GM21717 (cell line): Measurements from ENCODE around the gene ARIH1.

Source experiments
- ATAC-seq: cut with Tn5 transposase; IDR thresholded peaks from one replicate; pipeline ENCODE4 v1.9.1; 2021; ENCODE audit warnings: mild to moderate bottlenecking, moderate library complexity; ENCODE audit not compliant: unreplicated experiment

ARIH1 gene

GRCh38 chr15:72536506-72536905, 62.4 kb downstream of the ARIH1 start:
- ATAC-seq: no peak

- no peak for ATAC-seq
Measured at GRCh38 chr15:72538931-72539330, 64.8 kb downstream of the ARIH1 start.

DNA sequence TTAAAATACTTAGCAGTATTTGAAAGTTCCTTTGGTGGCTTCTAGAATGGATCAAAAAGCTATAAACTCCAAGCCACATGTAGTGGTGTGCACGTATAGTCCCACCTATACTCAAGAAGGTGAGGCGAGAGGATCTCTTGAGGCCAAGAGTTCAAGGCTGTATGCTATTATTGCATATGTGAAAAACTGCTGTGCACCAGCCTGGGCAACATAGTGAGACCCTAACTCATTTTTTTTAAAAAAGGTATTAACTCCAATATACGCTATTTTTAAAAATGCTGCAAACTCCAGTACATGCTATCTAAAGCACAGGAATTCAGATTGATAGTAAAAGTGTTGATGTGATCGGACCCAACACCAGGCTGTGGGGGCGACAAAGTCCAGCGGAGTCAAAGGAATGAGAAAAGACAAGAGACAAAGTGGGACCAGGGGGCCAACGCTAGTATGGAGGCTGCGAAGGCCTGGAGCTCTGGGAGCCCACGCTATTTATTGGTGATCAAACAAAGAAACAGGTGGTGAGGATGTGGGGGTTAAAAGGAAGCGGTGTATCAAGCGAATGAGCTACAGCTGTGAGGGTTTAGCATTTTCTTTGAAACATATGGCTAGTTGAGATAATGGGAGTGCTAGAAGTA, 66.6 kb downstream of the ARIH1 start:
- ATAC-seq: no peak

DNA sequence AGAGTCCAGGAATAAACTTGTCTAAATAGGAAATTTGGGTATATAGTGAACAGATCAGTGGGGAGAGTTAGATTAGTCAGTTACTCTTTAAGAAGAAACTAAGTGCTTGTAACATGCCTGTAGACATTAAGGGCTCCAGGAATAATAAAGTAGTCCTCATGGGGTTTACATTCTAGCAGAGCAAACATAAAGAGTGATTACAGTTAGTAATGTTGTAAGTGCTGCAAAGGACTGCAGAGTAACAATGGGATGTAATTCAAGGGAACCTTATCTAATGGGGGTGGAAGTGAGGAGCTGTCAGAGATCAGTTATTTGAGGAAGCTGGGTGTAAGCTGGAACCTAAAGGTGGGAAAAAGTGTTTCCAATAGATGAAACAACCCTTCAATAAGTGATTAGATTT, 67.5 kb downstream of the ARIH1 start:
- no peak for ATAC-seq

GRCh38 chr15:72545156-72545555, 71.0 kb downstream of the ARIH1 start:
- ATAC-seq: no peak

- ATAC-seq: no peak
Measured at GRCh38 chr15:72554471-72555425, 80.6 kb downstream of the ARIH1 start.

DNA sequence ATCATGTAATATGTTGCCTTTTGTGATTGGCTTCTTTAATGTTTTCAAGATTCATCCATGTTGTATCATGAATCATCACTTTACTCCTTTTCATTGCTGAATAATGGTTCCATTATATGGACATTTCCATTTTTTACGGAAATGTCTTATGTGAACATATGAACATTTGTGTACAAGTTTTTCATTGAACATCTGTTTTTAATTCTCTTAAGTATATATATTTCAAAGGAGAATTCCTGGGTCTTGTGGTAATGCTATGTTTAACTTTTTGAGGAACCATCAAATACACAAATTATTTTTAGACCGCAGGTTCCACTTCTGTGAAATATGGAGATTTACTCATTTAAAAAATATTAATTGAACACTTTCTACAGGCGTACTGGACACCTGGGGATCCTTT, 85.7 kb downstream of the ARIH1 start:
- no peak for ATAC-seq

DNA sequence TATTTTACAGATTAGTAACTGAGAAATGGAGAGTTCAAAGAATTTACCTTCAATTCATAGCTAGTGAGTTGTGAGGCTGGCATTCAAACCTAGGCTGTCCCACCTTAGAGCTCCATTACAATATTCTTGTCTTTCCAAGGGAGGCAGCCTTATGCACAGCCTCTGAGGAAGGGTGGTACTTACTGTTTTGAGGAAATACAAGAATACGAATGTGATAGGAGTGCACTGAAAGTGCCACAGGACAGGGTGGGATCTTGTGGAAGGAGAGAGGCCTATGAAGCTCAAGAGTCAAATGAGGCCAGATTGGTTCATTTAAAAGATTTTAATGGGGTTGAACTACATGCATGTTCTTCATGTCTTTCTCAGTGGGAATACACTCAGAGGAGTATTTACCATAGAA, 86.3 kb downstream of the ARIH1 start:
- ATAC-seq: no peak

GRCh38 chr15:72562386-72562785, 88.3 kb downstream of the ARIH1 start:
- no peak for ATAC-seq

GRCh38 chr15:72562878-72563277, 88.7 kb downstream of the ARIH1 start:
- no peak for ATAC-seq

DNA sequence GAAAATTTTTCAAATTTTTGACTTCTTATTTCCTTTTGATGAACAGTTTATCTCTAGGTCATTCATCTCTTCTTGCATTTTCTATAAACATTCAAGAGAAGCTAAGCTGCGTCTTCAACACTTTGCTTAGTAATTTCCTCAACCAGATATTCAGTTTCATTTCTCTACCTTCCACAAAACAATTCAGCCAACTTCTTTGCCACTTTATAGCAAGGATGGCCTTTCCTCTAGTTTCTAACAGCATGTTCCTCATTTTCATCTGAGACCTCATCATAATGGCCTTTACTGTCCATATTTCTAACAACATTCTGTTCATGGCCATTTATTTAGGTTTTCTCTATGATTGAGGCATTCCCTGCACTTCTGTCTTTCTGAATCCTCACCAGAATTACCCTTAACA, 90.0 kb downstream of the ARIH1 start:
- ATAC-seq: no peak

GRCh38 chr15:72566973-72567372, 92.8 kb downstream of the ARIH1 start:
- no peak for ATAC-seq

DNA sequence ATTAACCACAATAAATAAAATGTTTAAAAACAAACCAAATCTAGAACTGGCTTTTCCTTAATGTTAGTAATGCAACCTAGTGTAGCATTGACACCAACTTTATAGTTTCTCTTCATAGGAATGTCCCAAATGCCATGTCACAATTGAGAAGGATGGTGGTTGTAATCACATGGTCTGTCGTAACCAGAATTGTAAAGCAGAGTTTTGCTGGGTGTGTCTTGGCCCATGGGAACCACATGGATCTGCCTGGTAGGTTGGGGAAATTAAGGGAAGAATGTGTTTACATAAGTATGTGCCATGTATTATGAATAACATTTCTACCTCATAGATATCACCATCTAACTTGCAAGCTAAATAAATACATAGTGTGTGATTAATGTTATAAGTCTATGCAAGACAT, 95.9 kb downstream of the ARIH1 start:
- no peak for ATAC-seq

GRCh38 chr15:72579814-72580213, 105.7 kb downstream of the ARIH1 start:
- ATAC-seq: no peak

- no peak for ATAC-seq
Measured at GRCh38 chr15:72584006-72584405, 109.9 kb downstream of the ARIH1 start.

GRCh38 chr15:72585025-72585424, 110.9 kb downstream of the ARIH1 start:
- ATAC-seq: no peak

DNA sequence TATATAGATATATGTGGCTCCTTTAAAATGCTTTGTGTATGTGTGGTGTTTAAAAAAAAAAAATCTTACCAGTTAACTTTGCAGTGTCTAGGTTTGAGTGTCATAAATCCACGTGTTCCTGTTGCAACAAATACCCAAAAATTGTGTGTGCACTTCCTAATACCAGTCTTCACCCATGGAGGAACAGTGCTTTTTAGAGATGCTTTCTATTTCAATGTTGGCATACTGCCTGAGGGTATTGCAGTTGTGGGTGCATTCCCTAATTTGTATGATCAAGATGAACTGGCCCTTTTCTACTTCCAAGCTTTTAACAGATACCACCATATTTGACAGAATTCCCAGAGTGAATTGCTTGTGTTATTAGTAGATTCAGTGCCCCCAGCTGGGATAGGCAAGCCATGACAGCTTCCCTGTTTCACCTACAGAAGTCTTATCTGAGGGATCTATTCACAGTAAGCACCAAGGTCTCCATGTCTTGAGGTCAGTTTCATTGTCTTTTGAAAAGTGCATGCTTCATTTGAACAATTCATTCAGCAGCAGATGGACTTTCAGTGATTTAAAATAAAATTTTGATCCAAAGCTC, 111.4 kb downstream of the ARIH1 start:
- ATAC-seq: no peak

- ATAC-seq: no peak
Measured at GRCh38 chr15:72588096-72588495, 114.0 kb downstream of the ARIH1 start.

GRCh38 chr15:72590427-72590826, 116.3 kb downstream of the ARIH1 start:
- ATAC-seq: no peak

DNA sequence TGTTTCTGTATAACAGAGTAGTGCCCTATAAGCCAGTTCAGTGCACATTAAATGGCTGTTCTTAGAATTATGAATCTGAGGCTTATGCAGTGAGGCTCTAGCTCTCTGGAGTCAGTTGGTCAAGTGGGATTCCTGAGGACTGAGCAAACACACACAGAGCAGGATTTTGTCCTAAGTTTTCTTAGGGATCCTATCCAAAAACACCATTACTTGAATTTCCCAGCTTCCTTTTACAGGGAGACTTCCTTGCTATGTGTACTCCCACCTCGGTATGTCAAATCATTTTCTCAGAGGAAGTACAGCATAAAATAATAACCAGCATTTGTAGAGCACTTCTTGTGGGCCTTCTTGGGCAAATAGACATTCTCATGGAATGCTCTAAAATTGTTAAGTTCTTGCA, 117.2 kb downstream of the ARIH1 start:
- ATAC-seq: no peak

DNA sequence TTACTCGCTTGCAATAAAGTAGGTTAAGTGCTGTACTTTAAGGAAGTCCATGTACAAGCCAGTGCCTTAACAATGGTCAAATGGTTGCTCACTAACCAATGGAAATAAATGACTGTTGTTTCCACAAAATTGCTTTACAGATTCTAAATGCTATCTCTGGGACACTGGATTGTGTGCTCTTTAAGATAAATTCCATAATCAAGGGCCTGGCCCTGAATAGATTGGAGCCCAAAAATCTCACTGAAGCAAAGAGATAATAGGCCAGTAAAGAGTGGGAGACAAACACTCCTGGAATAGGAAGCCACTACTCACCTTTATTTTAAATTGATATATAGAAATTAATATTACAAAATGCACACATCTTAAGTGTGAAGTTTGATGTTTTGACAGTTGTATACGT, 118.0 kb downstream of the ARIH1 start:
- no peak for ATAC-seq

GRCh38 chr15:72592676-72593075, 118.5 kb downstream of the ARIH1 start:
- ATAC-seq: no peak
